Measurements from ENCODE around the gene CSNK1E. TPM values are rescaled to one million over a fixed set of nuclear protein-coding genes. Genes with fewer than 3 reads are reported as not detected.

CSNK1E gene
- total and polyA plus RNA-seq, 9 of the 15 experiments (the other 6 are each of a cell fraction or from before 2014, with no cell fraction given) = 2.7 to 70.0 (median 41.3) TPM

DNA sequence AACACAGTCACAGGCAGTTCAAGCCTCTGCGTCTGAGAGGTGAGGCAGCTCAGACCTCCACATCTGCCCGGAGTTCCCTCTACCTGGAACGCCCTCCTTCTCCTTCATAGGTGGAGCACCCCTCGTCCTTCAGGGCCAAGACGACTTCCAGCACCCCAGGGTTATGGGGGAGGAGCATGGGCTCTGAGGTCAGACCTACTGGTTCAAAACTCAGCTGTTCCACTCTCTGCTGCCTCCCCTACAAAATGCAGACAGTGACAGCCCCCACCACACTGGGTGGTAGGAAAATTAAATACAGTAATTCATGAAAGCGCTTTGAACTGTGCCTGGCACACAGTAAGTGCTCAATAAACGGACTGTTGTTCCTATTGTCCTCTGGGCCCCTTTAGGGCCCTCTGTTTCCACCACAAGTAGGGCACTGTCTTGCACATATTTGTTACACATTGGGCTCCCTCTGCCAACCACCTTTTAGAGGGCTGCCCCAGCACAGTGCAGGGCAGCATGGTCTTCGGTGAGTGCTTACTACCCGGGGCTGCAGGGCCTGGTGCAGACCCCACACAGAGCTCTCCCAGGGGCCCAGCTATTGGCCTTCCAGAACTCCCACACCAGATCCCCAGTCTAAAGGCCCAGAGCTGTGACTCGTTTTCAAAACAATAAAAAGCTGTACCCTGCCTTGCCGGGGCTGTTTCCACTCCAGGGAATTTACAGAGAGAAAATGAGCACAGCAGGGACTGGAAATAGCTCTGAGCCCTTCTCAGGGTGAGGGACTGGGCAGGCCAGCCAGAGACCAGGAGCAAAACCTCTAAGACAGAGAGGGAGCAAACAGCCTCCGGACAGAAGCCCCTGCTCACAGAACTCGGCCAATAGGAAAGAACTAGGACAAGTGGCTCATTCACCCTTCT, 46.9 kb downstream of the CSNK1E start (continued):
- TF ChIP-seq, protein P1, sequence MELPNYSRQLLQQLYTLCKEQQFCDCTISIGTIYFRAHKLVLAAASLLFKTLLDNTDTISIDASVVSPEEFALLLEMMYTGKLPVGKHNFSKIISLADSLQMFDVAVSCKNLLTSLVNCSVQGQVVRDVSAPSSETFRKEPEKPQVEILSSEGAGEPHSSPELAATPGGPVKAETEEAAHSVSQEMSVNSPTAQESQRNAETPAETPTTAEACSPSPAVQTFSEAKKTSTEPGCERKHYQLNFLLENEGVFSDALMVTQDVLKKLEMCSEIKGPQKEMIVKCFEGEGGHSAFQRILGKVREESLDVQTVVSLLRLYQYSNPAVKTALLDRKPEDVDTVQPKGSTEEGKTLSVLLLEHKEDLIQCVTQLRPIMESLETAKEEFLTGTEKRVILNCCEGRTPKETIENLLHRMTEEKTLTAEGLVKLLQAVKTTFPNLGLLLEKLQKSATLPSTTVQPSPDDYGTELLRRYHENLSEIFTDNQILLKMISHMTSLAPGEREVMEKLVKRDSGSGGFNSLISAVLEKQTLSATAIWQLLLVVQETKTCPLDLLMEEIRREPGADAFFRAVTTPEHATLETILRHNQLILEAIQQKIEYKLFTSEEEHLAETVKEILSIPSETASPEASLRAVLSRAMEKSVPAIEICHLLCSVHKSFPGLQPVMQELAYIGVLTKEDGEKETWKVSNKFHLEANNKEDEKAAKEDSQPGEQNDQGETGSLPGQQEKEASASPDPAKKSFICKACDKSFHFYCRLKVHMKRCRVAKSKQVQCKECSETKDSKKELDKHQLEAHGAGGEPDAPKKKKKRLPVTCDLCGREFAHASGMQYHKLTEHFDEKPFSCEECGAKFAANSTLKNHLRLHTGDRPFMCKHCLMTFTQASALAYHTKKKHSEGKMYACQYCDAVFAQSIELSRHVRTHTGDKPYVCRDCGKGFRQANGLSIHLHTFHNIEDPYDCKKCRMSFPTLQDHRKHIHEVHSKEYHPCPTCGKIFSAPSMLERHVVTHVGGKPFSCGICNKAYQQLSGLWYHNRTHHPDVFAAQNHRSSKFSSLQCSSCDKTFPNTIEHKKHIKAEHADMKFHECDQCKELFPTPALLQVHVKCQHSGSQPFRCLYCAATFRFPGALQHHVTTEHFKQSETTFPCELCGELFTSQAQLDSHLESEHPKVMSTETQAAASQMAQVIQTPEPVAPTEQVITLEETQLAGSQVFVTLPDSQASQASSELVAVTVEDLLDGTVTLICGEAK (IDR thresholded peaks at IDR 0.05) = no peak
- TF ChIP-seq, protein P1 (CRISPR knock-in tag; IDR thresholded peaks at IDR 0.05) = no peak
- TF ChIP-seq, protein P2, sequence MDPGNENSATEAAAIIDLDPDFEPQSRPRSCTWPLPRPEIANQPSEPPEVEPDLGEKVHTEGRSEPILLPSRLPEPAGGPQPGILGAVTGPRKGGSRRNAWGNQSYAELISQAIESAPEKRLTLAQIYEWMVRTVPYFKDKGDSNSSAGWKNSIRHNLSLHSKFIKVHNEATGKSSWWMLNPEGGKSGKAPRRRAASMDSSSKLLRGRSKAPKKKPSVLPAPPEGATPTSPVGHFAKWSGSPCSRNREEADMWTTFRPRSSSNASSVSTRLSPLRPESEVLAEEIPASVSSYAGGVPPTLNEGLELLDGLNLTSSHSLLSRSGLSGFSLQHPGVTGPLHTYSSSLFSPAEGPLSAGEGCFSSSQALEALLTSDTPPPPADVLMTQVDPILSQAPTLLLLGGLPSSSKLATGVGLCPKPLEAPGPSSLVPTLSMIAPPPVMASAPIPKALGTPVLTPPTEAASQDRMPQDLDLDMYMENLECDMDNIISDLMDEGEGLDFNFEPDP (CRISPR knock-in tag; IDR thresholded peaks at IDR 0.05) = no peak
- TF ChIP-seq, protein P3, sequence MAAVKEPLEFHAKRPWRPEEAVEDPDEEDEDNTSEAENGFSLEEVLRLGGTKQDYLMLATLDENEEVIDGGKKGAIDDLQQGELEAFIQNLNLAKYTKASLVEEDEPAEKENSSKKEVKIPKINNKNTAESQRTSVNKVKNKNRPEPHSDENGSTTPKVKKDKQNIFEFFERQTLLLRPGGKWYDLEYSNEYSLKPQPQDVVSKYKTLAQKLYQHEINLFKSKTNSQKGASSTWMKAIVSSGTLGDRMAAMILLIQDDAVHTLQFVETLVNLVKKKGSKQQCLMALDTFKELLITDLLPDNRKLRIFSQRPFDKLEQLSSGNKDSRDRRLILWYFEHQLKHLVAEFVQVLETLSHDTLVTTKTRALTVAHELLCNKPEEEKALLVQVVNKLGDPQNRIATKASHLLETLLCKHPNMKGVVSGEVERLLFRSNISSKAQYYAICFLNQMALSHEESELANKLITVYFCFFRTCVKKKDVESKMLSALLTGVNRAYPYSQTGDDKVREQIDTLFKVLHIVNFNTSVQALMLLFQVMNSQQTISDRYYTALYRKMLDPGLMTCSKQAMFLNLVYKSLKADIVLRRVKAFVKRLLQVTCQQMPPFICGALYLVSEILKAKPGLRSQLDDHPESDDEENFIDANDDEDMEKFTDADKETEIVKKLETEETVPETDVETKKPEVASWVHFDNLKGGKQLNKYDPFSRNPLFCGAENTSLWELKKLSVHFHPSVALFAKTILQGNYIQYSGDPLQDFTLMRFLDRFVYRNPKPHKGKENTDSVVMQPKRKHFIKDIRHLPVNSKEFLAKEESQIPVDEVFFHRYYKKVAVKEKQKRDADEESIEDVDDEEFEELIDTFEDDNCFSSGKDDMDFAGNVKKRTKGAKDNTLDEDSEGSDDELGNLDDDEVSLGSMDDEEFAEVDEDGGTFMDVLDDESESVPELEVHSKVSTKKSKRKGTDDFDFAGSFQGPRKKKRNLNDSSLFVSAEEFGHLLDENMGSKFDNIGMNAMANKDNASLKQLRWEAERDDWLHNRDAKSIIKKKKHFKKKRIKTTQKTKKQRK (IDR thresholded peaks at IDR 0.05; ENCODE audit: borderline replicate concordance, low read depth, low read length) = no peak
- no peak for TF ChIP-seq ZNF311 (CRISPR knock-in tag; IDR thresholded peaks at IDR 0.05)
- TF ChIP-seq ATF1 (CRISPR knock-in tag; IDR thresholded peaks at IDR 0.05) = no peak
- TF ChIP-seq ATF1 (tag; IDR thresholded peaks at IDR 0.05) = no peak
